GM19239 (cell line): ENCODE measurements around the gene SGSM1.
A peak's percentile ranks its signal among the peaks of the same experiment; 100 is the strongest.

Experiments
- DNase-seq: peaks from one replicate; pipeline ENCODE4 v3.0.0; 2011; ENCODE audit warnings: low spot score; ENCODE audit not compliant: insufficient read length
- FAIRE-seq: peaks from 2 replicates; lab custom pipeline; 2011; peaks lifted over from hg19 to GRCh38; lab: Jason Lieb, UNC

SGSM1 gene

DNA sequence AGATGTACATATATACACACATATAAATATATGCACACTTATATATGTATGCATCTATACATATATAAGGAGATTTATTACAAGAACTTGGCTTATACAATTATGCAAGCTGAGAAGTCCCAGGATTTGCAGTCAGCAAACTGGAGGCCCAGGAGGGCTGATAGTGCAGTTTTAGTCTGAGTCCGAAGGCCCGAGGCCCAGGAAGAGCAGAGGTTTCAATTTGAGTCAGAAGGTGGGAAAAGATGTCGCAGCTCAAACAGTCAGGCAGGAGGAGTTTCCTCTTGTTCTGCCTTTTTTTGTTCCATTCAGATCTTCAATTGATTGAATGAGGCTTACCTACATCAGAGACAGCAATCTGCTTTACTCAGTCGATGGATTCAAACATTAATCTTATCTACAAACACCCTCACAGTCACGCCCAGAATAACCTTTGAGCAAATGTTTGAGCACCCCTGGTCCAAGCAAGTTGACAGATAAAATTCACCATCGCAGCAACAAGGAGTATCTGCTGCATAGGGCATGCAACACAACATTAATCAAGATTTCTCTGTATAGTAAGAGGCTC lies 4.0 kb upstream of the SGSM1 start:
- no peak for FAIRE-seq
- no peak for DNase-seq

DNA sequence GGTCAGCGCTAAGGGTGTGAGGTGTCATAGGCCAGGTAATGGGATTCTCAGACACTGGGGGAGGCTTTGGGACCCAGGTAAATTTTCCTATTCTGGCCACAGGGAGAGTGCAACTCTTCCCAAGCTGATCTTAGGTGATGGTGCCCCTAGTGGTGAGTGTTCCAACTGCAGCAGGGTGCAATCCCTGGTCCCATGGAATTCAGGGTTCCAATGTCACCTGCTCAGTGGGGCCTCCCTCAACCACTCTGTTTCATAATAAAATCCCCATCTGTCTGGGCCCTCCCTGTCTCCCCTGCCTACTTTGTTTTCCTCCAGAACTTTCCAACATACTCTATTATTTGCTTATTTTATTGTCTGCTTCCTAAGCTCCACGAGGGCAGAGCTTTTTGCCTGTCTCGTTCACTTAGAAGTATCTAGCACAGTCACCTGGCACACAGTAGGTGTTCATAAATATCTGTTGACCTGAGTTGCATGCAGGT lies 2.9 kb upstream of the SGSM1 start:
- FAIRE-seq (peak; percentile 57), DNase-seq (peak; percentile 57)

DNA sequence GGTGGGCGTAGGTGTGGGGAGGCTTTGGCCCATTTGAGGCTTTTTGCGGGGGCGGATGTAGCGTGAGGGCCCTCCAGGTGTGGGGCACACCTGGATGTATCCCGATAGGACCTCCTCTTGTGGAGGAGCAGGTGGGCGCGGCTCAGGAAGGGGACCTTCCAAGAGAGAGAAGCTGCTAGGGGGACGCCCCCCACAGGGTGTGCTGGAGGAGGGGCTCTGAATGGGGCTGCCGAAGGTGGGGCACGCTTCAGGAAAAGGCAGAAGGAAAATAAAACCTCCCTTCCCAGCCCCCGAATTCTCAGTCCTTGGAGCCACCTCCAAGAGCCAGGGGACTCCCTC lies 621 bp downstream of the SGSM1 start:
- no peak for DNase-seq
- no peak for FAIRE-seq

DNA sequence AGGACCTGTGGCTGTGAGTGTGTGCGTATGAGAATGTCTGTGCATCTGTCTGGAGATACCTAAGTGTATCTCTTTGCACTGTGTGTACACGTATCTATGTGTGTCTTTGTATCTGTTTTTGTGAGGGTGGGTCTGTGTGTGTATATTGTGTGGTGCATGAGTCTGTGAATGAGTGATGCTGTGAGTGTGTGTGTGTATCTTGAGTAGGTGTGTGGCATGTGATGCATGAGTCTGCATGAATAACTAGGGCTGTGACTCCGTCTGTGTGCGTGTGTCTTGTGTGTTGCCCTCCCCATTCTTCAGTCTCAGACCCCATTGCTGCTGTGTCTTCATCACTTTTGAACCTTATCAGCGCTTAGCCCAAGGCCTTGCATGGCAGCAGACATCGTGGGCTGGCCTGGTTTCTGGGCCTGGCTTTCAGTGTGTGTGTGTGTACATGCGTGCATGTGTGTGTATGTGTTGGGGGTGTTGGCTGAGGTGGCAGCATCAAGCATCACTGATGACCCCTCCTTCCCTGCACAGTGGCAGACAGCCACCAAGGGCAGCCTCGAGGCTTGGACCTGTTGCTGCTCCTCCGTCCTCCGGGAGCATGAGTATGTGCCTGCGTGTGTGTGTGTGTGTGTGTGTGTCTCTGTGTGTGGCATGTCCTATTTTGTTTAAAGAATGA lies 1.4 kb downstream of the SGSM1 start:
- FAIRE-seq (no peak), DNase-seq (no peak)

DNA sequence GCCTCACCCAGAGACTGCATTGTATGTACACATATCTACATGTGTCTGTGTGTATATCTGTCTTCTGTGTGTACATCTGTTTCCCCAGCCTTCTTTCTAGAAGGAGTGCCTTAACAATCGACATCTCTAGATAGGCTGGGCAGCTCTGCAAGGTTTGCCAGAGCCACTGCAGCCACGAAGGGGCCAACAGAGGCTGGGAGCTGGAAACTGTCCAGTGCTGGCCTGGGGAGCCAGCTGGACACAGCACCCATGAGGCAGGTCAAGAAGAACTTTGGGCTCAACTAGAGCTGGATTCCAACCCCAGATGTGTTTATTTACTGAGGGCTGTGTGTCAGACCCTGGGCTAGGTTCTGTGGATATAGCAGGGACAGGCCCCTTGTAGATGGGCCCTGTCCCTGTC lies 3.3 kb downstream of the SGSM1 start:
- DNase-seq (no peak), FAIRE-seq (no peak)

DNA sequence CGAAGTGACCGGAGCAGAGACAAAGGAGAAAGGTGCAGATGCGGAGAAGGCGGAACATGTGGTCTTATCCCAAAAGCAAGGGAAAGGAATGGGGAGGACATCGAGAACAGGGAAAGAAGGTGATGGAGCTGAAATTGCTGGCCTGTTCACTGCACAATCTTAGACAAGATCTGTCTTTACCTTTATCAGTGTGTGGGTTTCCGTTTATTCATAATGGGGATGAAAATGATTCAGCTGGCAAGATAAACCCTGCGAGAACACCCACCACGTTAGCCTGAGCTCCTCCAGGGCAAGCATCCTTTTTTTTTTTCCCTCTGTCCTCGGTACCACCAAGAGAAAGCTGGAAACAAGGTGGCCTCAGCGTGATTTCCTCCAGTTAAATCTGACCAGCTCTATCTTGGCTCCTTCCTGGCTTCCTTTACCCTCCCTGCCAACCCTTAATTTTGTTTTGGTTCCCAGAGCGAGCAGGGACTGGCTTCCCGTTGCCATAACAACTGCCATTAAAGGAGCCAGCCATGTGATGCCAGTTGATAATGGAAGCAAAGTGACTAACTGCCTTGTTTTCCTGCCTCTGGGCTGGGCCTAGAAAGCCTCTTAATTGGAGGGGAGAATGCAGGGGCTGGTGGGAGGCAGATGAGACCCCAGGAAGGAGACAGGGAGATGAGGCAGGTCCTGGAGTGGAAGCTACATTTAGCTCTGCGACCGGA lies 4.2 kb downstream of the SGSM1 start:
- DNase-seq (no peak), FAIRE-seq (no peak)

DNA sequence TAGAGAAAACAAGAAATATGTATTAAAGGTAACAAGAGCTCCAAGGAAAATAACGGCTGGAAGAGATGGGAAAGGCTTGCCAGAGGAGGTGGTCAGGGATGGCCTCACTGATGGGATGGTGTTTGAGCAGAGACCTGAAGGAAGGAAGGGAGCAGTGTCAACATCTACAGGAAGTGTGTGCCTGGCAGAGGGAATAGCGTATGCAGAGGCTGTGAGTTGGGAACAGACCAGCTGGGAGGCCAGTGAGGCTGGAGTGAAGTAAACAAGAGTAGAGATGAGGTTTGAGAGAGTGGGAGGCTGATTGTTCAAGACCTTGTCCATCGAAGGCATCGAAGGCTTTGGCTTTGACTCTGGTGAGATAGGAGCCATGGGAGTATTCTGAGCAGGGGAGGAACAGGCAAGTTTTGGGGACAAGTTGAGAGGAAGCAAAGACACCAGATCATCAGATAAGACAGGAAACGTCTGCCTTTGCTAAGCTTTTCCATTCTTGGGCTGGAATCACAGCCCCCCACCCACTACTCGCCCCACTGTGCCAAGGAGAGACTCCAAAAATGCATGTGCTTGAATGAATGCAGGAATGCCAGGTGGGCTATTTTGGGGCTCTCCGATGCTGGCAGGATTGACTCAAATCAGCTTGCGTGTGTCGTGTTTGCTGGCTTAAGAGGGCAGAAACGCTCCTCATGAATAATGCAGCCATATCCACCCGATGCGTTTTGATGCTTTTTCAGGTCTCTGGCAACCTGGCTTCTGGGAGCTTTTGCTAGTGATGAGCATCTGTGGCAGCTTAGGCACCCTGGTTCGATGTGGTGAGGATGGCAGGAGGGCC lies 7.2 kb downstream of the SGSM1 start:
- DNase-seq = no peak
- no peak for FAIRE-seq

DNA sequence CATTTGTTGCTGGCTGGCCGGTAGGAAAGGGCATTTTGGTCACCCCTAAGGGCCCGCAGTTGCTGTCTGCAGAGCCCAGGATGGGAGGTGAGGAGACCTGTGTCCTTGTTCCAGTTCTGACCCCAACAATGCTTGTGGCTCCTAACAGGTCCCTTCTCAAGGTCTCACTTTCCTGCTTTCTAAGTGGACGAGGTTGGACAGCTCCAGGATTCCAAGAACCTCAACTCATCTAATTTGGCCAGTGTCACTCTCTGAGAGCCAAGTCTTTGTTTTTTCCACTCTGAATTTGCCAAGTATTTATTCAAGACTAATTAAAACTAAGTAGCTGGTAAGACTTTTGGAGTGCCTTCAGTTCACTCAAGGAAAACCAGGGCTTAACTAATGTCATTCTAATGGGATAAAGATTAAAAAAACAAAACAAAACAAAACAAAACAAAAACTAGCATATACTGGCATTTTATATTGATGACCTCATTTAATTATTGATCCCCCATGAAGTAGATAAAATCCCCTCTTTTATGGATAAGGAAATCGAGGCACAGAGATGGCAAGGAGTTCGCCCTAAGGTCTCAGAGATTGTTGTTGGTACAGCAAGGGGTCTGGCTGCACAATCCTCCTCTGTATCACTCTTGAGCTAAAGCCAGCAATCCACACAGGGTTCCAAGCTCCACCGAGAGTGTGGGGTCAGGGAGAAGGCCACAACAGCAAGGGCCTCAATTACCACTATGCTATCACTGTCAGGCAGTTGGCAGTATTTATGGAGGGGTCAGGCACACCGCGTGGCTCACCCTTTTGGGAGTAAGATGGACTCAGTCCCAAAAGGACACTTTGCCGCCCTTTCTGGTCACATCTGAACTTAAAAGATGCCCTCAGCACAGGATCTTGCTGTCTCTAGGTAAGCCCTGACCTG lies 8.1 kb downstream of the SGSM1 start:
- FAIRE-seq (no peak), DNase-seq (no peak)

DNA sequence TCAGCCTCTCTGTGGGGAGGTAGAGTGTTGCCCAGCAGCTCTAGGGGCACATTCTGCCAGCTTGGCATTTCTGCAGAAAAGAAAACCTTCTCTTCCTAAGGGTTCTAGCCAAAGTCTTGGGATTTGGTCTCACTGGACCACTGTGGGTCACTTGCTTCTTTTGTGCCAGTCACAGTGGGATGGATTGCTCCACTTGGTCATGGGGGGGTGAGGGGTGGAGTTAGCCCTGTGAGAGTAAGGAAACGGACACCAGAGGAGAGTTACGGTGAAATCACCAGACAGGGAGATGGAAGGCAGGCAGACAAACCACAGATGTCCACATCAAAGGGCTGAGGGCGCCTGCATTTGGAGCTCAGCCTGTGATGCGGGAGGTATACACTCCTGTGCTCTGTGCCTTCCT lies 10.8 kb downstream of the SGSM1 start:
- no peak for FAIRE-seq
- DNase-seq = no peak

DNA sequence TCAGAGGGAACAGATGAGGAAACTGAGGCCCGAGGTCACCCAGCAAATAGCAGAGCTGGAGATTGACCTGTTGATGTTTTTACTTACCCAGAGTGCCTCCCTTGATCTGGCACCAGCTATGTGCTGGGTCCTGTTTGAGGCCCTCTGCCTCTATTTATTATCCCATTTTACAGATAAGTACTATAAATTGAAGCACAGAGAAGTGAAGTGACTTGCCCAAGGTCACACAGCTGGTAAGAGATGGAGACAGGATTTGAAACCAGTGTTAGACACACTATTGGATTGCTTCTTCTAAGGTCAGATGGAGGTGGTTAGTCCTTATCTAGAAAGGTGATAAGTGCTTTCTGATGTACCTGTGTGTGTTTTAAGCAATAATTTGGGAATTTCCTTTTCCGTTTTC lies 13.5 kb downstream of the SGSM1 start:
- FAIRE-seq = no peak
- DNase-seq = no peak

DNA sequence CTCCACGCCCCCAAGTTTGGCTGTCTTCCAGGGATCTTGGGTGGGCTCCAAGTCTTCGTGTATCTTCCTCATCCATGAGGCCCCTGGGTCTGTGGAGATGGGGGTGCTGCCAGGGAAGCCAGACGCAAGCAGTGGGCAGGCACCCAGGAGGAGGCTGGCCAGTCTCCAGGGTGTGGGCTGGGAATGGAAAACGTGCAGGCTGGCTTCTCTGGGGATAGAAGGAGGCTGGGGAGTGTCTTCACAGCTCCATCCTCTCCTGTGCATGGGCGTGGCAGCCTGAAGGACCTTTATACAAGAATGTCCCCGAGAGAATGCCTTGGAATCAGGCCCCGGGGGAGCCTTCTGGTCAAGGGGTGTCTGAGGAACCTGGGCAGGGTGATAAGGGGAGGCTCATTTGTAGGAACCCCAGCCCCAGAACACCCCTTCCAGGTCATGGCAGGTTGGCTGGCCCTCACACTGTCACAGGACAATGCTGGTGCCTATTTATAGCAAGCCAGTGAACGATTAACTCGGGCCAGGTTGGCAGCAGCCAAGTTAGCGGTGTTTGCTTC lies 14.0 kb downstream of the SGSM1 start:
- DNase-seq (no peak), FAIRE-seq (no peak)

DNA sequence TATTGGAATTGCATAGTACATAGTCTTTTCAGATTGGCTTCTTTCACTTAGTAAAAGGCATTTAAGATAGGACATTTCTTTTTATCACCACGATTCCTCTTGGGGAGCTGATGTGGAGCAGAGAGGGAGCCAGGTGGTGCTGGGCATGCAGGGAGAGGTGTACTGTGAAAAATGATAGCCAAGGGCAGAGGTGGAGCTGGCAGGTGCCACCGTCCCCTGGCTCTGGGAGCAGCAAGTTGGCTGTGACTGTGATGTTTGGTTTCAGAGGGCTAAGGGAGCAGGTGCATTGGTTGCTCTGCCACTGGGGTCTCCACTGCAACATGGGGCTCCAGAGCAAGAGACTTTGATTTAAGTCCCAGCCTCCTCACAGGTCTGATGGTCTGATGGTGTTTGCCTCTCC lies 16.5 kb downstream of the SGSM1 start:
- DNase-seq = no peak
- FAIRE-seq = no peak

DNA sequence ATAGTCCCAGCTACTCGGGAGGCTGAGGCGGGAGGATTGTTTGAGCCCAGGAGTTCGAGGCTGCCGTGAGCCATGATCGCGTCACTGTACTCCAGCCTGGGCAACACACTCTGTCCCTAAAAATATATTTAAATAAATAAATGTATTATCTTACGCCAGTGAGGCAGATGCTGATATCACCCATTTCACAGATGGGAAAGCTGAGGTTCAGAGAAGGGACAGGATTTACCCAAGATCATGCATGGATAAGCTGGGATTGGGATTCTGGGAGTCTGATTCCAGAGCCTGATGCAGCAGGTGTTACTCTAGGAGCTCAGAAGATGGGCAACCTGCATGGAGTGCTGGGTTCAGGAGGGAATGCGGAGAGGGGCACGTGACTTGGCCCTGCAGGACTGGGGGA lies 17.8 kb downstream of the SGSM1 start:
- no peak for DNase-seq
- FAIRE-seq = no peak

DNA sequence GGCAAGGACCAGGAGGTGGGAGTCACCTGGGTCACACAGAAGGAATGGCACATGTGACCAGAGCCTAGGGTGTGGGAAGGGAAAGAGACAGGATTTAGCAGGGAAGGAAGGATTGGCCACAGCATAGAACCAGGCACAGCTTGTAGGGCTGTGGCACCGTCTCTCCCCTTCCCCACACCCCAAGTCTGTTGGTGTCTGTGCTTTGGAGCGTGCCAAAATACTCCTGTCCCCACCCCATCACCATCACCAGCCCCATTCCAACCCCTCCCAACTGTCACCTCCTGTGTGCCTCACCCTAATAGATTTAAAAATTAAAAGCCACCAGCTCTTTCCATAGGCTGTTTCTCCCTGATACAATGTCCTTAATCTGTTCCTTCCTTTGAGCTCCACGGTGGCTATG lies 18.2 kb downstream of the SGSM1 start:
- FAIRE-seq (no peak), DNase-seq (no peak)

DNA sequence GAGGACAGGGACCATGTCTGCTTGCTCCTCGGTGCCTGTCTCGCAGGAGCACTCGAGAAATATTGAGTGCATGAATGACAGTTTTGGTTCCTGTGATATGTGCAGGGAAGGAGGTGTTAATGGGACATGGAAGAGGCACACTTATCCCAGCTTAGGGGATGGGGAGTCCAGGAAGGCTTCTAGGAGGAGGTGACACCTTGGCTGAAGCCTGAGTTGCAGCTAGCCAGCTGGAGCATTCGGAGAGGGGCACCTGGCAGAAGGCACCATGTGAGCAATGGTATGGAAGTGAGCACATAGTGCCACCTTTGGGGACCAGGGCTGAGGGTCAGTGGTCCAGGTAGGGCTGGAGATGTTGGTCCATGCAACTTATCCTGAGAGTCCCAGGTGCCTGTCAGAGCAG lies 18.9 kb downstream of the SGSM1 start:
- FAIRE-seq = no peak
- no peak for DNase-seq

DNA sequence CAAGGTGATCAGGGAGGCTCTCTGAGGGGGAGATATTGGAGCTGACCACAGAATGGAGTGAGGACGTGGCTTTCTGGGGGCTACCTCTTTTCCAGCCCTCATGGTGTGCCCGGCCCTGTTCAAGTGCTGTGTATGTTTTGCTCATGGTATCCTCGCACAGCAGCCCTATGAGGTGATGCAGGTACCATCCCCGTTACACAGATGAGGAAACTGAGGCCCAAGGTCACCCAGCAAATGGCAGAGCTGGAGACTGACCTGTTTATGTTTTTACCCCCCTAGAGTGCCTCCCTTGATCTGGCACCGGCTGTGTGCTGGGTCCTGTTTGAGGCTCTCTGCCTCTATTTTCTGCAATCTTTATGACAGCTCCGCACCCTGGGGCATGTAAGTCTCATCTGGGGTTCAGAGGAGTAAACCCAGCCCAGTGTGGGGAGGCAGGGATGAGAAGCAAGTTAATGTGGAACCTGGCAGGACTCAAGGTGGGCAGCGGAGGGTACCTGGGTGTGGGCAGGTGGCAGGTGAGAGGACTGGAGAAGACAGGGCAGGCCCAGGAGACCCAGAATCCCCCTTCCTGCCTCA lies 20.8 kb downstream of the SGSM1 start:
- no peak for FAIRE-seq
- DNase-seq = no peak

DNA sequence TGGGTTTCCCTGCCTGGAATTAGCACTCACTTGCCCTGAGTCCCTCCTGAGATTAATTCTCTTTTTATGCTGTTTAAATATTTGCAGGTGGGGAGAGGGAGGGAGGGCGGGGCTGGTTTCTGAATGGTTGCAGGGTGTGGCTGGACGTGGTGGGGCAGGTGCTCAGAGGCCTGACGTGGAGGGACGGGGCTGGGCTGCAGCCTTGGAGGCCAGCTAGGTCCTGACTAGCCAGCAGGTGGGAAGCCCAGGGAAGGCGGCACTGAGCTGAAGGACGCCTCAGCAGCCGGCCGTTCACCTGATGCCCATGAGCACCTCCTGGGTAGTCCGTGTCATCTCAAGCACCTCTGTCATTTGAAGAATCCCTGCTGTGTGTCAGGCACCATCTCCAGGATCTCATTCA lies 21.3 kb downstream of the SGSM1 start:
- DNase-seq = no peak
- FAIRE-seq = no peak

DNA sequence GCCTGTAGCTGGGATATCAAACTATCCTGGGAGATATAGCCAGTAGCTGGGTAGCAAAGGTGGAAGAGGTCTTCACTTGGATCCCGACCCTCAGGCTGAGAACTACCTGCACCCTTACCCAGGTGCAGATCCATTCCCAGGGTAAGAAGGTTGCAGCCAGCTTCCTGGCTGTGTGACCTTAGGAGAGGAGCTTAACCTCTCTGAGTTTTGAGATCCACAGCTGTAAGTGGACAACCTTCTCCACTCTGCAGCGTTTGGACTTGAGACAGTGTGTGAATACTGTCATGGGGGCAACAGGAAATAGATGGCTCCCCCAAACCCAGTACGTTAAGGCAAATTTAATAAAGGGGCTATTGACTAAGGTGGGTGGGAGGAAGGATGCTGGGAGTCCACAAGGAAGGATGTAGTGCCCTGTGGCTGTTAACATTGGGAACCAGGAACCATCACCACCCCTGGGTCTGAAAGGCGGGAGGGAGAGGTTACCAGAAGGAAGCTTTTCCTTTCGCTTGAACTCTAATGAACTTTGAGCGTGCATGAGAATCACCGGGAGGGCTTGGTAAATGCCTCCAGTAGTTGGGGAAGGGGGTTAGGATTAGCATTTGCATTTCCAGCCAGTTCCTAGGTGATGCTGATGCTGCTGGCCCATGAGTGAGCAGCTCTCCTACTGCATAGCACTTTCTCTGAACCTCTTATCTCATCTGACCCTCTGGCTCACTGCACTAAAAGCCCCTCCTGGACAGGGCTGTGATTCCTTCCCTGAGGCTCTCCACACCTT lies 24.4 kb downstream of the SGSM1 start:
- no peak for DNase-seq
- FAIRE-seq = no peak

DNA sequence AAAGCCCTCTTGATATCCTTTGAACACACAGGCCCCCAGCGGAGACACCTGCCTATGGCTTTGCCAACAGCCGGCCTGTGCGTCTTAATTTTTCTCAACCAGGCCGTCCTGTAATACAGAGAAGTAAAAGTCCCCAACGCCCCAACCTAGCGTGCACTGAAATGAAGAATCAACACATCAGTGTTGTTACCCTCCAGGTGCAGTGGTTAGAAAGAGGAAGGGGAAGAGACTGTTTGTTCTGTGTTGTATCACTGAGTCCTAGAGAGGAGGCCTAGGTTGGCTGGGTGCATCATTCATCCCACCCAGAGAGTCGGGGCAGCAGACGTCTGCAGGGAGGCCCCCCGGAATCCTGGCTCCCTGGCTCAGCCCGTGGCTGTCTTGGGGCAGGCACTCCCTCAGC lies 25.7 kb downstream of the SGSM1 start:
- no peak for DNase-seq
- FAIRE-seq = no peak
